CD14-positive monocyte (primary cell): ENCODE results near the gene CNNM3. TPM values are rescaled to one million over a fixed set of nuclear protein-coding genes. Genes with fewer than 3 reads are reported as not detected.
A peak's percentile ranks its signal among the peaks of the same experiment; 100 is the strongest.

Experiments used
- DNase-seq, 3 donors: peaks; one replicate each; pipeline ENCODE4 v3.0.0-alpha.2; 2011 to 2022
- H2AFZ ChIP-seq: 2 replicates; pipeline ENCODE4 v1.6.0; 2012; ENCODE audit warnings: mild to moderate bottlenecking, low read depth, low read length, inconsistent platforms; ENCODE audit not compliant: insufficient read depth, poor library complexity, severe bottlenecking
- H3K27ac ChIP-seq, 2 donors: 1 replicate in 1 of 2; 2 replicates in 1 of 2; pipeline ENCODE4 v1.5.1; 2012 to 2013; ENCODE audit warnings: low read length in 2 of 2, control low read depth in 1 of 2, inconsistent platforms in 1 of 2, low read depth in 1 of 2, mild to moderate bottlenecking in 1 of 2
- H3K27me3 ChIP-seq, 2 donors: one replicate each; pipeline versions ENCODE4 v1.6.0 to v1.6.1; 2011 to 2013; ENCODE audit warnings: low read length in 2 of 2; ENCODE audit not compliant: control insufficient read depth in 2 of 2, insufficient read depth in 2 of 2
- H3K36me3 ChIP-seq, 2 donors: replicated peaks in 1 of 2; 1 replicate in 1 of 2; 2 replicates in 1 of 2; pipeline versions ENCODE4 v1.5.1 to v1.6.1; 2012 to 2013; ENCODE audit warnings: low read length in 2 of 2, control low read depth in 1 of 2, inconsistent platforms in 1 of 2, mild to moderate bottlenecking in 1 of 2; ENCODE audit not compliant: insufficient read depth in 2 of 2, control insufficient read depth in 1 of 2
- H3K4me1 ChIP-seq, 2 donors: 1 replicate in 1 of 2; 2 replicates in 1 of 2; pipeline versions ENCODE4 v1.5.1 to v1.6.1; 2012 to 2013; ENCODE audit warnings: low read length in 2 of 2, control low read depth in 1 of 2, inconsistent platforms in 1 of 2, mild to moderate bottlenecking in 1 of 2, moderate library complexity in 1 of 2; ENCODE audit not compliant: insufficient read depth in 2 of 2, control insufficient read depth in 1 of 2
- H3K4me2 ChIP-seq: replicated peaks from 2 replicates; pipeline ENCODE3; 2012; ENCODE audit warnings: low read length, moderate library complexity, mild to moderate bottlenecking; ENCODE audit not compliant: poor library complexity, severe bottlenecking; ENCODE audit errors: extremely low read depth
- H3K4me3 ChIP-seq, 3 experiments: fragments of 200-600 bp in 1 of 3; sonication (generic) in 1 of 3; replicated peaks in 1 of 3; 1 replicate in 2 of 3; 2 replicates in 1 of 3; pipeline ENCODE4 v1.5.1; 2011 to 2013; ENCODE audit warnings: low read length in 3 of 3, mild to moderate bottlenecking in 3 of 3, control low read depth in 2 of 3, low read depth in 2 of 3, inconsistent platforms in 1 of 3, moderate library complexity in 1 of 3
- H3K79me2 ChIP-seq: 2 replicates; pipeline ENCODE4 v1.6.0; 2012; ENCODE audit warnings: mild to moderate bottlenecking, control low read depth, inconsistent platforms, low read length, moderate library complexity; ENCODE audit not compliant: insufficient read depth
- H3K9ac ChIP-seq: 2 replicates; pipeline ENCODE4 v1.6.0; 2017; ENCODE audit warnings: low read length, mild to moderate bottlenecking; ENCODE audit not compliant: insufficient read depth, poor library complexity, severe bottlenecking
- H3K9me3 ChIP-seq, 2 donors: replicated peaks in 1 of 2; 1 replicate in 1 of 2; 2 replicates in 1 of 2; pipeline versions ENCODE4 v1.5.1 to v1.6.1; 2012 to 2013; ENCODE audit warnings: low read length in 2 of 2, control low read depth in 1 of 2; ENCODE audit not compliant: control insufficient read depth in 1 of 2, insufficient read depth in 1 of 2
- H4K20me1 ChIP-seq: 2 replicates; pipeline ENCODE4 v1.6.0; 2012; ENCODE audit warnings: mild to moderate bottlenecking, low read length, control low read depth, moderate library complexity; ENCODE audit not compliant: insufficient read depth
- H3K27ac Mint-ChIP-seq, 7 donors: one replicate each; pipeline ENCODE4 v1.8.0; 2020; ENCODE audit warnings: mild to moderate bottlenecking in 7 of 7, mixed read lengths in 7 of 7, moderate library complexity in 6 of 7, inconsistent platforms in 2 of 7
- H3K27me3 Mint-ChIP-seq, 3 donors: one replicate each; pipeline ENCODE4 v1.8.0; 2021 to 2022; ENCODE audit warnings: low read depth in 3 of 3, mild to moderate bottlenecking in 3 of 3, mixed read lengths in 3 of 3, moderate library complexity in 3 of 3, inconsistent platforms in 1 of 3
- H3K36me3 Mint-ChIP-seq, 2 donors: one replicate each; pipeline ENCODE4 v1.8.0; 2020; ENCODE audit warnings: mixed read lengths in 2 of 2, inconsistent platforms in 1 of 2, mild to moderate bottlenecking in 1 of 2
- H3K4me1 Mint-ChIP-seq: one replicate; pipeline ENCODE4 v1.8.0; 2020; ENCODE audit warnings: mild to moderate bottlenecking, mixed read lengths
- H3K4me3 Mint-ChIP-seq, 2 donors: one replicate each; pipeline ENCODE4 v1.8.0; 2020; ENCODE audit warnings: mild to moderate bottlenecking in 2 of 2, mixed read lengths in 2 of 2, moderate library complexity in 1 of 2
- H3K9me3 Mint-ChIP-seq, 7 donors: one replicate each; pipeline ENCODE4 v1.8.0; 2020 to 2022; ENCODE audit warnings: mixed read lengths in 7 of 7, mild to moderate bottlenecking in 6 of 7, moderate library complexity in 6 of 7, inconsistent platforms in 2 of 7
- CTCF ChIP-seq: fragments of 200-600 bp; IDR thresholded peaks from one replicate; pipeline ENCODE4 v1.8.0; 2022; ENCODE audit warnings: antibody characterized with exemption, mild to moderate bottlenecking
- WGBS: methylation state at CpG from one replicate; pipeline ENCODE4 v1.1.5; 2013; ENCODE audit warnings: missing lambda C conversion rate; ENCODE audit not compliant: insufficient coverage; 5-methylcytosine and 5-hydroxymethylcytosine counted together
- intact Hi-C, 2 donors: fragments of 100-400 bp; cut with micrococcal nuclease; formaldehyde crosslinking; loops; one replicate each; pipeline versions ENCODE4 v1.15.0 to v1.15.1; 2023
- polyA plus RNA-seq, 3 donors: library from polyadenylated mRNA; depleted of rRNA in 1 of 3; unstranded in 2 of 3; stranded (reverse) in 1 of 3; fragments of 300-500 nt in 2 of 3; fragments of >200 nt in 1 of 3; fragmentation: Illumina TruSeq in 2 of 3; gene quantifications; 1 replicate in 2 of 3; 2 replicates in 1 of 3; pipeline ENCODE4 v1.2.3, GENCODE V29; 2012 to 2021

CNNM3 gene
- polyA plus RNA-seq, 3 donors, result 1.2 to 12.0 (median 4.9) TPM

DNA sequence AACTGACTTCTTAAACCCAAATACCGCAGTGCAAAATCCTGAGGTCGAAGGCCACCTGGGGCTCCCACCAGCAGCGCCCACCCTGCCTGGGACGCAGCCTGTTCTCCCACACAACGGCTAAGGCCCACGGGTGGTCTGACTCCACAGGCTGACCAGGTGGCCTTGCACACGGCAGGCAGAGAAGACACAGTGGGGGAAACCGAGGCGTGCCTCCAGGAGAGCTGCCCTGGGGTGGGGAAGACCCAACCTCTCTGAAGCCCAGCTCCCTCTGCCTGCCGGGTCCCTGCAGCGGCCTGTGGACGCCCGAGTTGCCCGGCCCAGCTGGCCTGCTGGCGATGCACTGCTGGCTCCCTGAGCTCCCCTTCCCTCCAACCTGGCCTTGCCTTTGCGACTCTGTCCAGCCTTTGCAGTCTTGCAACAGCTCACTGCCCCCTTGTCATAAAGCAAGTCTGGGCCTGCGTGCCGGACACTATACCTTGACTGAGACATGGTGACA, 63.5 kb downstream of the CNNM3 start:
- Histone ChIP-seq H3K79me2 (no peaks in the 10 kb centered on the region), H3K9me3 (no peaks in the 10 kb centered on the region), H3K27me3 (peaks cover 0 to 94% of the 10 kb centered on the region in 2 donors), H4K20me1 (no peaks in the 10 kb centered on the region), H3K4me2 (no peak overlapping the region), H2AFZ (no peak overlapping the region), H3K27ac (no peak overlapping the region), H3K36me3 (no peaks in the 10 kb centered on the region), H3K4me1 (peaks cover 8 to 9% of the 10 kb centered on the region in 2 donors), H3K9ac (no peak overlapping the region), H3K4me3 (no peak overlapping the region)
- intact Hi-C loops, result no loop called here
- Mint-ChIP-seq H3K9me3 (peaks cover 0 to 5% (median 0%) of the 10 kb centered on the region in 7 donors), H3K27ac (no peak overlapping the region), H3K4me1 (peaks cover 12% of the 10 kb centered on the region), H3K27me3 (peaks cover 58 to 98% (median 81%) of the 10 kb centered on the region in 3 donors), H3K4me3 (peak overlapping the region in 1 of 2 donors; percentile 63), H3K36me3 (no peaks in the 10 kb centered on the region)
- no peak for TF ChIP-seq CTCF
- 96% methylated on average over 11 of the region's 18 CpGs for WGBS
- DNase-seq, result no peak

GRCh38 chr2:96880891-96881273, 64.8 kb downstream of the CNNM3 start:
- peaks cover 0 to 91% of the 10 kb centered on the region in 2 donors for H3K27me3 ChIP-seq
- H3K4me3 ChIP-seq, result no peak overlapping the region
- no peaks in the 10 kb centered on the region for H4K20me1 ChIP-seq
- Mint-ChIP-seq H3K27me3 (peaks cover 61 to 98% (median 82%) of the 10 kb centered on the region in 3 donors), H3K4me1 (peaks cover 11% of the 10 kb centered on the region), H3K36me3 (peaks cover 0 to under 1% of the 10 kb centered on the region in 2 donors), H3K4me3 (peak overlapping the region in 1 of 2 donors; percentile 57), H3K27ac (no peak overlapping the region), H3K9me3 (peaks cover 0 to 2% (median 0%) of the 10 kb centered on the region in 7 donors)
- WGBS, result 82% methylated on average over 6 of the region's 6 CpGs
- H3K79me2 ChIP-seq, result no peaks in the 10 kb centered on the region
- no peaks in the 10 kb centered on the region for H3K9me3 ChIP-seq
- peaks cover 14 to 16% of the 10 kb centered on the region in 2 donors for H3K4me1 ChIP-seq
- intact Hi-C loops, result no loop called here
- no peak overlapping the region for H3K4me2 ChIP-seq
- no peak overlapping the region for H3K27ac ChIP-seq
- no peak overlapping the region for H2AFZ ChIP-seq
- no peak for DNase-seq
- no peak overlapping the region for H3K9ac ChIP-seq
- no peaks in the 10 kb centered on the region for H3K36me3 ChIP-seq
- no peak for TF ChIP-seq CTCF
